A673 (cell line): ENCODE measurements around the gene RSAD1.

Experiments used
- CTCF ChIP-seq: fragments of 300-800, 200-600 bp; sonication (generic); conservative IDR thresholded peaks from 2 replicates; pipeline ENCODE4 v1.5.1; 2017; ENCODE audit warnings: low read depth, mild to moderate bottlenecking, antibody characterized with exemption, low read length, moderate library complexity, mixed read lengths
- EZH2 ChIP-seq: fragments of 200-600 bp; sonication (generic); IDR thresholded peaks from 2 replicates; pipeline ENCODE4 v1.6.1; 2017; ENCODE audit warnings: borderline replicate concordance, low read depth, mild to moderate bottlenecking, mixed read lengths, antibody characterized with exemption, low read length; ENCODE audit not compliant: poor library complexity, severe bottlenecking

GRCh38 chr17:50459756-50460155 lies 18.9 kb upstream of the RSAD1 start:
- TF ChIP-seq CTCF (no peak), EZH2 (no peak)
